ENCODE data around the gene RNF175.

Gene RNF175

GRCh38 chr4:153763404-153763803, 3.6 kb upstream of the RNF175 start:
- 100% methylated on average over 1 of the region's 1 CpG for WGBS (ENCODE audit: insufficient coverage)
- peaks cover 7 to 46% (median 10%) of the 10 kb centered on the region in 5 experiments for H3K27me3 ChIP-seq (replicated peaks in 2 of 5; ENCODE audit: control insufficient read depth in 4 of 5, insufficient read depth in 5 of 5, low read length in 4 of 5)
- CTCF ChIA-PET: interaction anchor here (0.6 to 1.4 kb wide), 2 partner anchors 14 to 1117 kb away, joined by 3 to 5 read pairs; no protein-coding TSS in a partner anchor

GRCh38 chr4:153758688-153759406, 977 bp downstream of the RNF175 start:
- Histone ChIP-seq H3K4me3 (ENCODE audit: control insufficient read depth in 1 of 7, extremely low read depth in 1 of 7, insufficient read depth in 4 of 7, low read depth in 2 of 7, low read length in 6 of 7) (peak overlapping the region in 1 of 7 experiments; percentile 64), H3K27me3 (replicated peaks in 2 of 5; ENCODE audit: control insufficient read depth in 4 of 5, insufficient read depth in 5 of 5, low read length in 4 of 5) (peaks cover 7 to 55% (median 12%) of the 10 kb centered on the region in 5 experiments), H3K36me3 (ENCODE audit: control insufficient read depth in 4 of 4, insufficient read depth in 4 of 4, low read length in 3 of 4) (no peaks in the 10 kb centered on the region), H3K27ac (ENCODE audit: insufficient read depth in 1 of 2, low read depth in 1 of 2, low read length in 2 of 2, poor library complexity in 1 of 2, severe bottlenecking in 2 of 2) (no peak overlapping the region), H3K9me3 (ENCODE audit: control extremely low read depth in 1 of 5, control insufficient read depth in 4 of 5, insufficient read depth in 2 of 5, low read depth in 1 of 5, low read length in 4 of 5) (peaks cover 0 to 3% (median 0%) of the 10 kb centered on the region in 5 experiments), H3K4me1 (ENCODE audit: control extremely low read depth in 1 of 4, control insufficient read depth in 4 of 4, insufficient read depth in 4 of 4, low read length in 3 of 4) (peaks cover 0 to 8% (median 5%) of the 10 kb centered on the region in 4 experiments)
- DNase-seq: no peak
- 98% methylated on average over 3 of the region's 15 CpGs for WGBS (ENCODE audit: insufficient coverage)
- POLR2A ChIA-PET: no interaction called here
- CTCF ChIA-PET: no interaction called here

More at GRCh38 chr4:153763404-153763803, 3.6 kb upstream of the RNF175 start:
- DNase-seq: no peak
- no peaks in the 10 kb centered on the region for H3K9me3 ChIP-seq (ENCODE audit: control extremely low read depth in 1 of 5, control insufficient read depth in 4 of 5, insufficient read depth in 2 of 5, low read depth in 1 of 5, low read length in 4 of 5)
- no peaks in the 10 kb centered on the region for H3K36me3 ChIP-seq (ENCODE audit: control insufficient read depth in 4 of 4, insufficient read depth in 4 of 4, low read length in 3 of 4)
- POLR2A ChIA-PET: no interaction called here
- no peak overlapping the region for H3K4me3 ChIP-seq (ENCODE audit: control insufficient read depth in 1 of 7, extremely low read depth in 1 of 7, insufficient read depth in 4 of 7, low read depth in 2 of 7, low read length in 6 of 7)
- no peak overlapping the region for H3K27ac ChIP-seq (ENCODE audit: insufficient read depth in 1 of 2, low read depth in 1 of 2, low read length in 2 of 2, poor library complexity in 1 of 2, severe bottlenecking in 2 of 2)
- H3K4me1 ChIP-seq (ENCODE audit: control extremely low read depth in 1 of 4, control insufficient read depth in 4 of 4, insufficient read depth in 4 of 4, low read length in 3 of 4): peaks cover 0 to 8% (median 4%) of the 10 kb centered on the region in 4 experiments

- Histone ChIP-seq H3K36me3 (ENCODE audit: control insufficient read depth in 4 of 4, insufficient read depth in 4 of 4, low read length in 3 of 4) (no peaks in the 10 kb centered on the region), H3K4me3 (ENCODE audit: control insufficient read depth in 1 of 7, extremely low read depth in 1 of 7, insufficient read depth in 4 of 7, low read depth in 2 of 7, low read length in 6 of 7) (no peak overlapping the region), H3K9me3 (ENCODE audit: control extremely low read depth in 1 of 5, control insufficient read depth in 4 of 5, insufficient read depth in 2 of 5, low read depth in 1 of 5, low read length in 4 of 5) (peaks cover 0 to 3% (median 0%) of the 10 kb centered on the region in 5 experiments), H3K27ac (ENCODE audit: insufficient read depth in 1 of 2, low read depth in 1 of 2, low read length in 2 of 2, poor library complexity in 1 of 2, severe bottlenecking in 2 of 2) (no peak overlapping the region), H3K4me1 (ENCODE audit: control extremely low read depth in 1 of 4, control insufficient read depth in 4 of 4, insufficient read depth in 4 of 4, low read length in 3 of 4) (peaks cover 0 to 8% (median 5%) of the 10 kb centered on the region in 4 experiments), H3K27me3 (replicated peaks in 2 of 5; ENCODE audit: control insufficient read depth in 4 of 5, insufficient read depth in 5 of 5, low read length in 4 of 5) (peaks cover 7 to 53% (median 12%) of the 10 kb centered on the region in 5 experiments)
- WGBS (ENCODE audit: insufficient coverage): 93% methylated on average over 2 of the region's 2 CpGs
- DNase-seq: no peak
- ChIA-PET POLR2A (no interaction called here), CTCF (interaction anchor here (1.2 kb wide), 1 partner anchor 15 kb away, joined by 3 read pairs; no protein-coding TSS in a partner anchor)
Measured at GRCh38 chr4:153758136-153758535, 1.7 kb downstream of the RNF175 start.

GRCh38 chr4:153757407-153757806, 2.4 kb downstream of the RNF175 start:
- no peak overlapping the region for H3K27ac ChIP-seq (ENCODE audit: insufficient read depth in 1 of 2, low read depth in 1 of 2, low read length in 2 of 2, poor library complexity in 1 of 2, severe bottlenecking in 2 of 2)
- WGBS (ENCODE audit: insufficient coverage): no CpG with 5 or more reads among the region's 1 CpG
- peak in 2 of 3 donors; percentile 19 to 29 for DNase-seq
- peaks cover 0 to 8% (median 5%) of the 10 kb centered on the region in 4 experiments for H3K4me1 ChIP-seq (ENCODE audit: control extremely low read depth in 1 of 4, control insufficient read depth in 4 of 4, insufficient read depth in 4 of 4, low read length in 3 of 4)
- ChIA-PET POLR2A (no interaction called here), CTCF (interaction anchor here (1.2 kb wide), 1 partner anchor 14 kb away, joined by 3 read pairs; no protein-coding TSS in a partner anchor)
- H3K9me3 ChIP-seq (ENCODE audit: control extremely low read depth in 1 of 5, control insufficient read depth in 4 of 5, insufficient read depth in 2 of 5, low read depth in 1 of 5, low read length in 4 of 5): peaks cover 0 to 3% (median 0%) of the 10 kb centered on the region in 5 experiments
- H3K27me3 ChIP-seq (replicated peaks in 2 of 5; ENCODE audit: control insufficient read depth in 4 of 5, insufficient read depth in 5 of 5, low read length in 4 of 5): peaks cover 7 to 52% (median 12%) of the 10 kb centered on the region in 5 experiments
- no peak overlapping the region for H3K4me3 ChIP-seq (ENCODE audit: control insufficient read depth in 1 of 7, extremely low read depth in 1 of 7, insufficient read depth in 4 of 7, low read depth in 2 of 7, low read length in 6 of 7)
- H3K36me3 ChIP-seq (ENCODE audit: control insufficient read depth in 4 of 4, insufficient read depth in 4 of 4, low read length in 3 of 4): no peaks in the 10 kb centered on the region

GRCh38 chr4:153755186-153755585, 4.6 kb downstream of the RNF175 start:
- ChIA-PET POLR2A (no interaction called here), CTCF (interaction anchor here (1.2 kb wide), 1 partner anchor 121 kb away, joined by 3 read pairs; no protein-coding TSS in a partner anchor)
- no peak overlapping the region for H3K4me3 ChIP-seq (ENCODE audit: control insufficient read depth in 1 of 7, extremely low read depth in 1 of 7, insufficient read depth in 4 of 7, low read depth in 2 of 7, low read length in 6 of 7)
- peaks cover 4 to 34% (median 12%) of the 10 kb centered on the region in 5 experiments for H3K27me3 ChIP-seq (replicated peaks in 2 of 5; ENCODE audit: control insufficient read depth in 4 of 5, insufficient read depth in 5 of 5, low read length in 4 of 5)
- H3K4me1 ChIP-seq (ENCODE audit: control extremely low read depth in 1 of 4, control insufficient read depth in 4 of 4, insufficient read depth in 4 of 4, low read length in 3 of 4): peaks cover 0 to 8% (median 5%) of the 10 kb centered on the region in 4 experiments
- DNase-seq: no peak
- peaks cover 0 to 3% (median 0%) of the 10 kb centered on the region in 5 experiments for H3K9me3 ChIP-seq (ENCODE audit: control extremely low read depth in 1 of 5, control insufficient read depth in 4 of 5, insufficient read depth in 2 of 5, low read depth in 1 of 5, low read length in 4 of 5)
- no peaks in the 10 kb centered on the region for H3K36me3 ChIP-seq (ENCODE audit: control insufficient read depth in 4 of 4, insufficient read depth in 4 of 4, low read length in 3 of 4)
- no CpG with 5 or more reads among the region's 2 CpGs for WGBS (ENCODE audit: insufficient coverage)
- H3K27ac ChIP-seq (ENCODE audit: insufficient read depth in 1 of 2, low read depth in 1 of 2, low read length in 2 of 2, poor library complexity in 1 of 2, severe bottlenecking in 2 of 2): no peak overlapping the region

- POLR2A ChIA-PET: no interaction called here
- WGBS (ENCODE audit: insufficient coverage): 0% methylated on average over 1 of the region's 5 CpGs
Measured at GRCh38 chr4:153750197-153750817, 9.5 kb downstream of the RNF175 start.

More at GRCh38 chr4:153750197-153750817, 9.5 kb downstream of the RNF175 start:
- peaks cover 0 to 3% (median 0%) of the 10 kb centered on the region in 5 experiments for H3K9me3 ChIP-seq (ENCODE audit: control extremely low read depth in 1 of 5, control insufficient read depth in 4 of 5, insufficient read depth in 2 of 5, low read depth in 1 of 5, low read length in 4 of 5)
- H3K27ac ChIP-seq (ENCODE audit: insufficient read depth in 1 of 2, low read depth in 1 of 2, low read length in 2 of 2, poor library complexity in 1 of 2, severe bottlenecking in 2 of 2): no peak overlapping the region
- peak; percentile 65 to 83 (median 80) for DNase-seq
- no peak overlapping the region for H3K4me3 ChIP-seq (ENCODE audit: control insufficient read depth in 1 of 7, extremely low read depth in 1 of 7, insufficient read depth in 4 of 7, low read depth in 2 of 7, low read length in 6 of 7)
- H3K36me3 ChIP-seq (ENCODE audit: control insufficient read depth in 4 of 4, insufficient read depth in 4 of 4, low read length in 3 of 4): no peaks in the 10 kb centered on the region
- H3K27me3 ChIP-seq (replicated peaks in 2 of 5; ENCODE audit: control insufficient read depth in 4 of 5, insufficient read depth in 5 of 5, low read length in 4 of 5): peaks cover 0 to 3% (median 0%) of the 10 kb centered on the region in 5 experiments
- H3K4me1 ChIP-seq (ENCODE audit: control extremely low read depth in 1 of 4, control insufficient read depth in 4 of 4, insufficient read depth in 4 of 4, low read length in 3 of 4): peaks cover 0 to 6% (median 2%) of the 10 kb centered on the region in 4 experiments
- CTCF ChIA-PET: interaction anchor here (0.7 to 4.9 kb wide), 15 partner anchors 9 to 408 kb away, joined by 3 to 56 read pairs (median 4); no protein-coding TSS in a partner anchor
